SIG-M5 treated with dmso at 0.1 percent for 504 hours (cell line): ENCODE results near the gene CCDC3.
A peak's percentile ranks its signal among the peaks of the same experiment; 100 is the strongest.

ENCODE experiments used
- DNase-seq: peaks from one replicate; lab custom pipeline; 2025; ENCODE audit not compliant: unreplicated experiment; lab: John Stamatoyannopoulos, UW

Gene CCDC3

GRCh38 chr10:12927896-12928295 is 73.6 kb downstream of the CCDC3 start:
- no peak for DNase-seq

DNA sequence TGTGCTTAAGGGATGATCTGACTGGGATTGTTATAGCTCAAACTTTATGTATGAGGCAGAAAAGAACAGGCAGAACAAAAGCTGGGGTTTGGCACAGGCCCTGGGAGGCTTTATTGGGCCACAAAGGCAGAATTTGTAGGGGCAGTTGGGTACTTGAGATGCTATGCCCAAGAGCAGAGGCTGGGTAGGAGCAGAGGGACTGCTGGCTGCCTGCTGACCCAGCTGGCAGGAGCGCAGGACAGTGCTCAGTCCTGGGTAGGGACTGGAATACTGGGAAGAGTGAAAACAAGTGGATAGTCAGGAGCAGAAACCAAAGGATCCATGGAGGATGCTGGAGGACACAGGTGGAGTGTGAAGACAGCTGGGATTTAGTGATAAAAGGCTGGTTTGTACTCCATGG is 75.7 kb downstream of the CCDC3 start:
- no peak for DNase-seq

DNA sequence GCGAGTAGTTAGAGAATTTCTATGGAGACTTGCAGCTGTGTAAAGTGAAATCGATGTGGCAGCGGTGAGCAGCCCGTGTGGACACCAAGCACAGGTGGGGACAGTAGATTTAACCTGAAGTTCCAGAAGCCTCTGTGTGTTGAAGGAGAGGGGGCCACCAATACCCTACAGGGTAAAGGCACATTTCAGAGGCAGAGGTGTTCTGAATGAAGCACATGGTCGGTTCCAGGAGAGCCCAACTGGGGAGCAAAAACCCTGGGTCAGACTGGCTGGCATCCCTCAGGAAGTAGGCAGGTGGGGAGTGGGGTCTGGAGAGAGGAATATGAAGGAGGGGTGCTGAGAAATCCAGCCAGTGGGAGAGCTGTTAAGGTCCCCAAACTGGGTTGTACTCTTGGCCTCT is 76.6 kb downstream of the CCDC3 start:
- no peak for DNase-seq

GRCh38 chr10:12922117-12922900 is 79.2 kb downstream of the CCDC3 start:
- DNase-seq, result no peak

- DNase-seq, result no peak
Observed at GRCh38 chr10:12921163-12921562, 80.3 kb downstream of the CCDC3 start.

GRCh38 chr10:12919574-12919973 is 81.9 kb downstream of the CCDC3 start:
- DNase-seq, result no peak

- DNase-seq, result no peak
Observed at GRCh38 chr10:12916587-12916986, 84.9 kb downstream of the CCDC3 start.

- DNase-seq, result no peak
Observed at GRCh38 chr10:12915637-12916168, 85.8 kb downstream of the CCDC3 start.

GRCh38 chr10:12914111-12914510 is 87.4 kb downstream of the CCDC3 start:
- no peak for DNase-seq

- DNase-seq, result no peak
Observed at GRCh38 chr10:12911795-12912194, 89.7 kb downstream of the CCDC3 start.

DNA sequence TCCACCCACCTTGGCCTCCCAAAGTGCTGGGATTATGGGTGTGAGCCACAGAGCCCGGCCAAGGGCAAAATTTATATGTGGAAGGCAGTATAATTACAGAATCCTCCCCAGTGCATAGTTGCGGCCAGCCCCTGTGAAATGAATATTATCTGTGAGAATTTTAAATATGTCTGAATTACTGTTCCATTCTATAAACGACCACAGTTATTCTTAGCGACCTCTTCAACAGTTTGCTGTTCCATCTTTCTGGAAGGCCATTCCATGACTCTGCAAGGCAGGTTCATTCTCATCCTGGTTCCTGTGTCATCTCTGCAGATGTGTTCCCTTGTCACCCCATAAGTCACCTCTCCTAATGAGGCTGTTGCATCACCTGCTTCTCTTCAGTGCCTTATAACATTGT is 90.7 kb downstream of the CCDC3 start:
- DNase-seq, result no peak

DNA sequence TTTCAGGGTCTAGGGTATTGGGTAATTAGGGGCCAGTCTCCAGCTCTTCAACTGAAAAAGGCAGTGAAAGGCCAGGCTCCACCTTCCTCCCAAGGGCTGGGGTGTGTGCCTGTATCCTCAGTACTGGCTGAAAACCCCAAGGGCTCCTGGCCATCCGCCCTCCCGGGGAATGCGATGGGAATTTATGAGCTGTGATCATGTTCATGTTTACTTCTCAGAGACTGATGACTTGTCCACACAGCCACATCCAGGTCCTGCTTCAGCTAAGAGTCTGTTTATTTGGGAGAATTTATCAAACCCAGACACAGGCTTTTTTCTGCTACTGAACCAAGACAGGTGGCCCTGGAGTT is 91.7 kb downstream of the CCDC3 start:
- DNase-seq, result no peak

- DNase-seq, result no peak
Observed at GRCh38 chr10:12909182-12909835, 92.2 kb downstream of the CCDC3 start.

DNA sequence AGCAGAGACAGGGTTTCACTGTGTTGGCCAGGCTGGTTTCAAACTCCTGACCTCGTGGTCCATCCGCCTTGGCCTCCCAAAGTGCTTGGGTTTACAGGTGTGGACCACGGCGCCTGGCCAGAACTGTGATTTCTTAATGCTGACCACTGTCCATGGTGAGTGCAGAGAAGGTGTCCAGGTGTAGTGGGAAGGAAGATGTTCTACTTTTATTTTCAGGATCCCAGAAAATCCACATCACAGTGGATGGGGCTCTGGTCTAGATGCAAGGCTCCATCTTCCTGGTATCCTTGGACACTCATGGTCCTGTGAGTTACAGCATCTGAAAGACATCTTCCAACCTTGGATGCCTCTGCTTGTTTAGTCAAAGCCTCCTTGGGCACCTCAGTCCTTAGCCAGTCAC is 92.7 kb downstream of the CCDC3 start:
- DNase-seq, result no peak

GRCh38 chr10:12907656-12908055 is 93.9 kb downstream of the CCDC3 start:
- DNase-seq, result no peak

- DNase-seq, result no peak
Observed at GRCh38 chr10:12906051-12906541, 95.4 kb downstream of the CCDC3 start.

DNA sequence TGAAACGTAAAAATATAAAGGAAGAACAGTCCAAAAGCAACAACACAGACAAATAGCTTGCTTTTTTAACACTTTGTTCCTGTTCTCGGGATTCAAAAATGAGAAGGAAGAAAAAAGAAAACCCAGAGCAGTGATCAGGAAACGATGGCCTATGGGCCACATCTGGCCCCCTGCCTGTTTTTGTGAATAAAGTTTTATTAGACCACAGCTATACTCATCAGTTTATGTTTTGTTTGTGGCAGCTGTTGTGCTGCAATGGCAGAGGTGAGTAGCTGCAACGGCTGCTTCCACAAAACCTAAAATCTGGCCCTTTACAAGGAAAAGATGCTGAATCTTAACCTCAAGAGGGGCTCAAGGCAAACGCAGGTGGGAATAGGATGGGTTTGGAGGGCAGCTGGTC is 96.4 kb downstream of the CCDC3 start:
- DNase-seq, result no peak

DNA sequence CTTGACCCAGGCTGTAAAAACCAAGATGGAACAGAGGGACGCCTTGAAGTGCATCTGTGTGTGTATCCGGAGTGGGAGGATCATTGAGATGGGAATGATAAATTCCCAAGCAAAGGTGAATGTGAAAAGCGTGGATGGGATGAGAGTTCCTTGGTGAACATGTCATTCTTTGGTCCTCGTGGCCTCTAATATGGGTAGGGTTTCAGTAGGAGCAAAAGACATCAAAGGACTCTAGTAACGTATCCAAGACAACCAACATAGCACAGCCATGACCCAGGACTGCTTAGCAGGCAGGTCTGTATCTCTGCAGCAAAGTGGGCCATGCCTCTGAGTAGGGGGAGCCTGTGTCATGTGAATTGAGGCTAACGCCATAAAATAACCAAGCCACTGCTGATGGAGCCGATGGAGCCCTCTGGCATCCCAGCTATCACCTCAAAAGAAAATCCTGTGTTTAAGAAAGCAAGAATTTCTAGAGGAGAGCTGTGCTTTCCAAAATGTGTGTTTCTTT is 98.6 kb downstream of the CCDC3 start:
- no peak for DNase-seq

DNA sequence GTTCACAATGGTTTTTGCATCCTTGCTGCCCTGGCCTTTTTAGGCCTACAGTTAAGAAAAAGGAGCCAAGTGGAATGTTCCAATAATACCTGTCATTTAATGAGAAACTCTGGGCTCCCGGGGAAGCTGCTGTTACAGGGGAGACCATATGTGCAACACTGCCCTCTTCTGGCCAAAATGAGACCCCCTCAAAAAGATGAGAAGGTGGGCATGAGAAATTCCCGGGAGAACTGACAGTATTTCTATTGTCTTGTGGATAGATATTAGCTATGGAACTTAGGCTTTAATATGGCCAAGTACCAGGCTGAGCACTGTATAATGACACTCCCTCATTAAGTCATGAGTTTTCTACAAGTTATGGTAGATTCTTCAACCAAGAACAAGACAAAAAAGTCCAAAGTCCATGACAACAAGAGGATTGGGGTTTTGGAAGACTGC is 99.4 kb downstream of the CCDC3 start:
- peak; percentile 30 for DNase-seq

GRCh38 chr10:12899546-12899945 is 102.0 kb downstream of the CCDC3 start:
- no peak for DNase-seq

DNA sequence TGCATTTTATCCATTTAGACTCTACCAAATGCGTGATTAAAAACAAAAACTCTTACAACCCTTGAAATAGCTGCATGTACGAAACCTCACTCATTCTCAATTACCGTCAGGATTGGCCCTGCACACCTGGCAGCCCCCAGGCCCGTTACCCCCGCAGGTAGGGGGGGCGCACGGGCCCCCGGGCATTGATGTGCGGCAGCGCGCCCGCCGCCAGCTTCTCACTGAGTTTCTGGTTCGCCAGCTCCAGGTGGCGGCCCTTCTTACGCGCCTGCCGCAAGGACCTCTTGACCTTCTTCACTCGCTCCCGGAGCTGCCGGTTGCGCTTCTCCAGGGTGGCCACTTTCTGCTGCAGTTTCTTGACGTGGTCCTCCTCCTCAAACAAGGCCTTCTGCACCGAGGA is 103.2 kb downstream of the CCDC3 start:
- DNase-seq, result no peak

DNA sequence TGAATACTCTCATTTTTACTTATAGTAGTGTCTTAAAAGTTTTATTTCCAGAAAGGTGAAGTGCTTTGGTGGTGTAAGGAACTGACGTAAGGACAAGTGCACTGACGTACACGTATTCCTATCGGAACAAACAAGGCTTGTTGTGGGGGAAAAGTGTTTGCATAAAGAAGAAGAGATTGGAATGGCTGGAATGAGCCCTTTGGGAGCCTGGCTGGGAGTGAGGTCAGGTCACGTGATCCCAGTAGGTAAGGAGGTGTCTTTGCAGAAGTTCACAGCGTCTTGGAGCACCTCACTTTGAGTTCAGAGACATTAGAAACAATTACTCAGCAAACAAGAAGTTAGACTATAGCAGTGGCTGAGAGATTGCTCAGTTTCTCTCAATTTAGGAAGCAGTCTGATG is 104.2 kb downstream of the CCDC3 start:
- DNase-seq, result no peak
